Measurements from ENCODE around the gene TRIP11. TPM values are rescaled to one million over a fixed set of nuclear protein-coding genes. Genes with fewer than 3 reads are reported as not detected.

The TRIP11 gene
- total and polyA plus RNA-seq, 10 donors = 3.0 to 75.7 (median 44.5) TPM

DNA sequence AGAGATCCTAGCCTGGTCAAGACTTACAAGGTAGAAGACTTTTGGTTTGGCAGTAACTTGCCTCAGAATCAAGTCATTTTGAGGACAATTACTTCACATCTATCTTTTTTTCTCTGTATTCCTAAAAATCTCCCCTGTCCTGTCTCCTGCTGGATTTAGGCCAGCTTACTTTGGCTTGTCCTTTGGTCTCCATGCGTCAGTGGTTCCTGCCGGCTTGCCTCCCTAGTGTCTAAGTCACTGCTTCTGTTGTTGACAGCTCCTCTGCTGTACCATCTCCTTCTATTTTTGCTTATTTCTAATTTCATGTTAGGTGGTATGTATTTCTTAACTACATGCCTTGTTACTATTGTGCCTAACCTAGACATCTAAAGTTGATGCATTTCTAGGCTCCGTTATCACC lies 52.7 kb downstream of the TRIP11 start:
- H3K27me3 ChIP-seq (replicated peaks in 1 of 7) = no peaks in the 10 kb centered on the region
- no peak for DNase-seq
- 93 to 96% (median 94%) methylated on average over 3 of the region's 3 CpGs for WGBS, 5 donors
- TF ChIP-seq POLR2A (IDR thresholded peaks at IDR 0.05) (no peak), POLR2AphosphoS5 (IDR thresholded peaks at IDR 0.05) (no peak)
- TF ChIP-seq, protein P1, sequence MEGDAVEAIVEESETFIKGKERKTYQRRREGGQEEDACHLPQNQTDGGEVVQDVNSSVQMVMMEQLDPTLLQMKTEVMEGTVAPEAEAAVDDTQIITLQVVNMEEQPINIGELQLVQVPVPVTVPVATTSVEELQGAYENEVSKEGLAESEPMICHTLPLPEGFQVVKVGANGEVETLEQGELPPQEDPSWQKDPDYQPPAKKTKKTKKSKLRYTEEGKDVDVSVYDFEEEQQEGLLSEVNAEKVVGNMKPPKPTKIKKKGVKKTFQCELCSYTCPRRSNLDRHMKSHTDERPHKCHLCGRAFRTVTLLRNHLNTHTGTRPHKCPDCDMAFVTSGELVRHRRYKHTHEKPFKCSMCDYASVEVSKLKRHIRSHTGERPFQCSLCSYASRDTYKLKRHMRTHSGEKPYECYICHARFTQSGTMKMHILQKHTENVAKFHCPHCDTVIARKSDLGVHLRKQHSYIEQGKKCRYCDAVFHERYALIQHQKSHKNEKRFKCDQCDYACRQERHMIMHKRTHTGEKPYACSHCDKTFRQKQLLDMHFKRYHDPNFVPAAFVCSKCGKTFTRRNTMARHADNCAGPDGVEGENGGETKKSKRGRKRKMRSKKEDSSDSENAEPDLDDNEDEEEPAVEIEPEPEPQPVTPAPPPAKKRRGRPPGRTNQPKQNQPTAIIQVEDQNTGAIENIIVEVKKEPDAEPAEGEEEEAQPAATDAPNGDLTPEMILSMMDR (IDR thresholded peaks at IDR 0.05 in 8 of 11, conservative IDR thresholded peaks at IDR 0.05 in 3 of 11) = no peak
- peaks cover 3 to 97% (median 58%) of the 10 kb centered on the region in 6 donors for H3K36me3 ChIP-seq
- H3K27ac ChIP-seq = no peak overlapping the region
- H3K4me1 ChIP-seq = peaks cover 0 to 23% (median 0%) of the 10 kb centered on the region in 6 donors
- H3K4me3 ChIP-seq = no peak overlapping the region
- no peaks in the 10 kb centered on the region for H3K9me3 ChIP-seq
- intact Hi-C loops (cut with DNase I; ENCODE audit: low total_unique reads) = no loop called here

DNA sequence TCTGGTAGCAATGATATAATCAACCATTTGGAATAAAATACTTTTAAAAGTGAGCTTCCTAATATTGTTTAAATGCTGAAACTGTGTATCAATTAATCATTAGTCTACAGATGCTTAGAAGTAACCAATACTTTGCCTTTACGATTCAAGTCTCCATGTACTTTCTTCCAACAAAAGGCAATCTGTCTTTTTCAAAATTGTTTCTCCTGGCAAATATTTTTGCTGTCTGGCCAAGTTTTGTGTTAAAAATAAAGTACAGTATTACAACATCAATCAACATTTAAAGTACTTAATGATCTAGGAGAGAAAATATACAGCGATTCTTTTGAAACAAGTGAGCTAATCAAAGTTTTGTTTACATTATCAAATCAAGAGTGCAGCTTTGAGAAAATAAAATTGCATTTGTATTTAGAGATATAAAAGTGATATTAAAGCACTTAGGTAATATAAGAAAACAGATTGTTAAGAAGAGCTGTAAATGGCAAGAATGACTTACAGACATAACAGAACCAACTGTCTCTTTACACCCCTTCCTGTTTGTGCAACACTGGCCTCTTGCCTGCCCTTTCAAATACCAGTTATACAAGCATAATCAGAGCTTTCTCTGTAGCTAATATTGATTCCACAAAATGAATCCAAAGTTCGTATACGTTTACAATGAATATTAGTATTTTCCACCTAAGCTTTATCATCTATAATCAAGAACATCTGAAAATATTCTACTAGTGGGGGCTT lies 54.2 kb downstream of the TRIP11 start:
- DNase-seq = no peak
- H3K9me3 ChIP-seq = no peaks in the 10 kb centered on the region
- H3K4me3 ChIP-seq = no peak overlapping the region
- WGBS, 5 donors = 40 to 75% (median 63%) methylated on average over 4 of the region's 4 CpGs
- peaks cover 3 to 94% (median 49%) of the 10 kb centered on the region in 6 donors for H3K36me3 ChIP-seq
- H3K4me1 ChIP-seq = peaks cover 0 to 23% (median 0%) of the 10 kb centered on the region in 6 donors
- intact Hi-C loops (cut with DNase I; ENCODE audit: low total_unique reads) = no loop called here
- no peaks in the 10 kb centered on the region for H3K27me3 ChIP-seq (replicated peaks in 1 of 7)
- TF ChIP-seq, protein P1 (IDR thresholded peaks at IDR 0.05 in 8 of 11, conservative IDR thresholded peaks at IDR 0.05 in 3 of 11) = no peak
- H3K27ac ChIP-seq = peak overlapping the region in 3 of 8 donors; percentile 7 to 25 (median 10)

DNA sequence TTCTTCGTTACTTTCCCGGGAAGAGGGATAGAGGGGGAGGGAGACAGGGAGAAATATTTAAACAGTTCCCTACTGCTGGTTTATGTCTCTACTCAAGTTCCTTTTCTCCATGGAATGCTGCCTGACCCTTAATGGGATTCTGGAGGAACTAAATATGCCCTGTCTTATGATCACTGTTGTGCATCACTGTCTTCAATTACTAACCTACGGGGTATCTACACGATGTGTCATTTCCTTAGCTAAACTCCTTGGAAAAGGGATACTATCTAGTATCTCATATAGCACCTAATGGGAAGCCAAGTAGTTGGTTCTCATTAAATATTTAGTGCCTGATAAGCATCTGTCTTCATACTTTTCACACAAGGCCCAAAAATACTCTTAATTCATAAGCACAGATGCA lies 54.9 kb downstream of the TRIP11 start:
- H3K27ac ChIP-seq = peak overlapping the region in 3 of 8 donors; percentile 7 to 25 (median 10)
- WGBS, 5 donors = 71 to 83% (median 81%) methylated on average over 4 of the region's 4 CpGs
- H3K36me3 ChIP-seq = peaks cover 3 to 90% (median 44%) of the 10 kb centered on the region in 6 donors
- H3K4me1 ChIP-seq = peaks cover 0 to 23% (median 3%) of the 10 kb centered on the region in 6 donors
- H3K9me3 ChIP-seq = no peaks in the 10 kb centered on the region
- no peaks in the 10 kb centered on the region for H3K27me3 ChIP-seq (replicated peaks in 1 of 7)
- DNase-seq = no peak
- TF ChIP-seq POLR2A (IDR thresholded peaks at IDR 0.05) = no peak
- TF ChIP-seq, protein P1 (IDR thresholded peaks at IDR 0.05 in 8 of 11, conservative IDR thresholded peaks at IDR 0.05 in 3 of 11) = no peak
- TF ChIP-seq POLR2AphosphoS5 (IDR thresholded peaks at IDR 0.05) = no peak
- H3K4me3 ChIP-seq = no peak overlapping the region
- intact Hi-C loops (cut with DNase I; ENCODE audit: low total_unique reads) = no loop called here

DNA sequence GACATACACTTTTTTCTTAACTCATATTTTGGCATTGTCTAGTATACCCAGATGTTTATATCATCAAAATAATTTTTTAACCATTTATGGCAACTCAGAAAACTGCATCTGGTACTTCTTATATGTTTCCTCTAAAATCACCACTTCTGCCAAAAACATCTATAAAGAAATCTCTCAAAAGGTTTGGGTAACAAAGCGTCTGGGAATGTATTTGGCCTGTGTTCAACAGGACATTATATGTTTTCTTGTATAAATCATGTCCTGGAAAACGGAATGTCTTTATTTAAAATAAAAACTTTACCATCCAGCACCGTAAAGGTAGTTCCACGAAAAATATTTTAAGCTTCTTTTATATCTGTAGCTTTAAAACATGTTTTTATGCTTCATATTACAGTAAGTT lies 56.3 kb downstream of the TRIP11 start:
- TF ChIP-seq POLR2AphosphoS5 (IDR thresholded peaks at IDR 0.05) = no peak
- TF ChIP-seq POLR2A (IDR thresholded peaks at IDR 0.05) = no peak
- TF ChIP-seq, protein P1 (IDR thresholded peaks at IDR 0.05 in 8 of 11, conservative IDR thresholded peaks at IDR 0.05 in 3 of 11) = no peak
- 64 to 94% (median 90%) methylated on average over 4 of the region's 4 CpGs for WGBS, 5 donors
- no peak for DNase-seq
- intact Hi-C loops (cut with DNase I; ENCODE audit: low total_unique reads) = no loop called here
- Histone ChIP-seq H3K4me1 (peaks cover 0 to 22% (median 3%) of the 10 kb centered on the region in 6 donors), H3K27me3 (replicated peaks in 1 of 7) (no peaks in the 10 kb centered on the region), H3K27ac (no peak overlapping the region), H3K4me3 (no peak overlapping the region), H3K36me3 (peaks cover 3 to 90% (median 38%) of the 10 kb centered on the region in 6 donors), H3K9me3 (no peaks in the 10 kb centered on the region)

Data from spleen (tissue), 11 donors.